ENCODE results near the gene LTBP4.
A peak's percentile ranks its signal among the peaks of the same experiment; 100 is the strongest.
"Not testable (repeated sequence)": the region's sequence is repeated elsewhere in the genome, so short reads cannot be mapped to it uniquely, and the experiment has no call there.

The LTBP4 gene

GRCh38 chr19:40589591-40590429, 11.4 kb upstream of the LTBP4 start:
- no peak for DNase-seq (ENCODE audit: low read depth)
- no peak overlapping the region for H3K4me3 ChIP-seq (ENCODE audit: low read length)
- TF ChIP-seq CTCF (IDR thresholded peaks at IDR 0.05; ENCODE audit: insufficient read depth, low read depth, low read length, missing control alignments) = no peak

- no peak for DNase-seq (ENCODE audit: low read depth)
- no peak for TF ChIP-seq CTCF (IDR thresholded peaks at IDR 0.05; ENCODE audit: insufficient read depth, low read depth, low read length, missing control alignments)
- H3K4me3 ChIP-seq (ENCODE audit: low read length) = no peak overlapping the region
These were observed 10.5 kb upstream of the LTBP4 start for GRCh38 chr19:40590464-40591265.

GRCh38 chr19:40591724-40592123, 9.4 kb upstream of the LTBP4 start:
- H3K4me3 ChIP-seq (ENCODE audit: low read length); DNase-seq (ENCODE audit: low read depth): not testable (repeated sequence)

- DNase-seq (ENCODE audit: low read depth) = peak; percentile 80
- no peak overlapping the region for H3K4me3 ChIP-seq (ENCODE audit: low read length)
- TF ChIP-seq CTCF (IDR thresholded peaks at IDR 0.05; ENCODE audit: insufficient read depth, low read depth, low read length, missing control alignments) = no peak
These were observed 9.0 kb upstream of the LTBP4 start for GRCh38 chr19:40592170-40592569.

- H3K4me3 ChIP-seq (ENCODE audit: low read length) = no peak overlapping the region
- no peak for TF ChIP-seq CTCF (IDR thresholded peaks at IDR 0.05; ENCODE audit: insufficient read depth, low read depth, low read length, missing control alignments)
- DNase-seq (ENCODE audit: low read depth) = no peak
These were observed 6.9 kb upstream of the LTBP4 start for GRCh38 chr19:40594255-40594654.

GRCh38 chr19:40594657-40595091, 6.5 kb upstream of the LTBP4 start:
- TF ChIP-seq CTCF (IDR thresholded peaks at IDR 0.05; ENCODE audit: insufficient read depth, low read depth, low read length, missing control alignments) = peak; percentile 24
- no peak overlapping the region for H3K4me3 ChIP-seq (ENCODE audit: low read length)
- DNase-seq (ENCODE audit: low read depth) = peak; percentile 74

GRCh38 chr19:40596608-40597328, 4.4 kb upstream of the LTBP4 start:
- no peak overlapping the region for H3K4me3 ChIP-seq (ENCODE audit: low read length)
- no peak for TF ChIP-seq CTCF (IDR thresholded peaks at IDR 0.05; ENCODE audit: insufficient read depth, low read depth, low read length, missing control alignments)
- peak; percentile 40 for DNase-seq (ENCODE audit: low read depth)

All from epithelial cell of esophagus (primary cell).